ENCODE measurements around the gene CD36.

CD36 gene

GRCh38 chr7:80623503-80624252, 14.8 kb upstream of the CD36 start:
- FAIRE-seq (no peak), DNase-seq (ENCODE audit: extremely low spot score, insufficient read length, low read depth) (no peak)

- FAIRE-seq (no peak), DNase-seq (ENCODE audit: extremely low spot score, insufficient read length, low read depth) (no peak)
These were observed 13.7 kb upstream of the CD36 start for GRCh38 chr7:80624763-80625162.

- FAIRE-seq (no peak), DNase-seq (ENCODE audit: extremely low spot score, insufficient read length, low read depth) (no peak)
These were observed 9.4 kb upstream of the CD36 start for GRCh38 chr7:80629023-80629422.

- FAIRE-seq (no peak), DNase-seq (ENCODE audit: extremely low spot score, insufficient read length, low read depth) (no peak)
These were observed 7.6 kb upstream of the CD36 start for GRCh38 chr7:80630608-80631405.

- FAIRE-seq (no peak), DNase-seq (ENCODE audit: extremely low spot score, insufficient read length, low read depth) (no peak)
These were observed 7.0 kb upstream of the CD36 start for GRCh38 chr7:80631421-80631820.

GRCh38 chr7:80632139-80632538, 6.3 kb upstream of the CD36 start:
- FAIRE-seq (no peak), DNase-seq (ENCODE audit: extremely low spot score, insufficient read length, low read depth) (no peak)

GRCh38 chr7:80632819-80633218, 5.6 kb upstream of the CD36 start:
- no peak for FAIRE-seq
- no peak for DNase-seq (ENCODE audit: extremely low spot score, insufficient read length, low read depth)

- DNase-seq (ENCODE audit: extremely low spot score, insufficient read length, low read depth): no peak
- no peak for FAIRE-seq
These were observed 3.9 kb upstream of the CD36 start for GRCh38 chr7:80634505-80634904.

- DNase-seq (ENCODE audit: extremely low spot score, insufficient read length, low read depth) (no peak), FAIRE-seq (no peak)
These were observed 2.9 kb upstream of the CD36 start for GRCh38 chr7:80635533-80635932.

GRCh38 chr7:80635998-80636397, 2.4 kb upstream of the CD36 start:
- DNase-seq (ENCODE audit: extremely low spot score, insufficient read length, low read depth): no peak
- FAIRE-seq: no peak

- no peak for FAIRE-seq
- no peak for DNase-seq (ENCODE audit: extremely low spot score, insufficient read length, low read depth)
These were observed 1.7 kb upstream of the CD36 start for GRCh38 chr7:80636709-80637108.

- FAIRE-seq: no peak
- DNase-seq (ENCODE audit: extremely low spot score, insufficient read length, low read depth): no peak
These were observed 988 bp upstream of the CD36 start for GRCh38 chr7:80637454-80637853.

- no peak for DNase-seq (ENCODE audit: extremely low spot score, insufficient read length, low read depth)
- no peak for FAIRE-seq
These were observed 569 bp downstream of the CD36 start for GRCh38 chr7:80639011-80639410.

- FAIRE-seq (no peak), DNase-seq (ENCODE audit: extremely low spot score, insufficient read length, low read depth) (no peak)
These were observed 2.4 kb downstream of the CD36 start for GRCh38 chr7:80640846-80641245.

GRCh38 chr7:80641548-80641947, 3.1 kb downstream of the CD36 start:
- DNase-seq (ENCODE audit: extremely low spot score, insufficient read length, low read depth) (no peak), FAIRE-seq (no peak)

GRCh38 chr7:80642871-80643270, 4.4 kb downstream of the CD36 start:
- no peak for DNase-seq (ENCODE audit: extremely low spot score, insufficient read length, low read depth)
- no peak for FAIRE-seq

- FAIRE-seq (no peak), DNase-seq (ENCODE audit: extremely low spot score, insufficient read length, low read depth) (no peak)
These were observed 5.0 kb downstream of the CD36 start for GRCh38 chr7:80643336-80643915.

GRCh38 chr7:80644054-80644453, 5.6 kb downstream of the CD36 start:
- no peak for FAIRE-seq
- DNase-seq (ENCODE audit: extremely low spot score, insufficient read length, low read depth): no peak

- DNase-seq (ENCODE audit: extremely low spot score, insufficient read length, low read depth): no peak
- FAIRE-seq: no peak
These were observed 7.8 kb downstream of the CD36 start for GRCh38 chr7:80646083-80646865.

GRCh38 chr7:80647436-80647835, 9.0 kb downstream of the CD36 start:
- FAIRE-seq (no peak), DNase-seq (ENCODE audit: extremely low spot score, insufficient read length, low read depth) (no peak)
